HG03045 (cell line): ENCODE results near the gene RXFP4.
A peak's percentile ranks its signal among the peaks of the same experiment; 100 is the strongest.
"Not testable (repeated sequence)": the region's sequence is repeated elsewhere in the genome, so short reads cannot be mapped to it uniquely, and the experiment has no call there.

Experiments
- ATAC-seq: cut with Tn5 transposase; IDR thresholded peaks from one replicate; pipeline ENCODE4 v1.9.1; 2021; ENCODE audit warnings: mild to moderate bottlenecking, moderate library complexity; ENCODE audit not compliant: unreplicated experiment

The RXFP4 gene, protein sequence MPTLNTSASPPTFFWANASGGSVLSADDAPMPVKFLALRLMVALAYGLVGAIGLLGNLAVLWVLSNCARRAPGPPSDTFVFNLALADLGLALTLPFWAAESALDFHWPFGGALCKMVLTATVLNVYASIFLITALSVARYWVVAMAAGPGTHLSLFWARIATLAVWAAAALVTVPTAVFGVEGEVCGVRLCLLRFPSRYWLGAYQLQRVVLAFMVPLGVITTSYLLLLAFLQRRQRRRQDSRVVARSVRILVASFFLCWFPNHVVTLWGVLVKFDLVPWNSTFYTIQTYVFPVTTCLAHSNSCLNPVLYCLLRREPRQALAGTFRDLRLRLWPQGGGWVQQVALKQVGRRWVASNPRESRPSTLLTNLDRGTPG

DNA sequence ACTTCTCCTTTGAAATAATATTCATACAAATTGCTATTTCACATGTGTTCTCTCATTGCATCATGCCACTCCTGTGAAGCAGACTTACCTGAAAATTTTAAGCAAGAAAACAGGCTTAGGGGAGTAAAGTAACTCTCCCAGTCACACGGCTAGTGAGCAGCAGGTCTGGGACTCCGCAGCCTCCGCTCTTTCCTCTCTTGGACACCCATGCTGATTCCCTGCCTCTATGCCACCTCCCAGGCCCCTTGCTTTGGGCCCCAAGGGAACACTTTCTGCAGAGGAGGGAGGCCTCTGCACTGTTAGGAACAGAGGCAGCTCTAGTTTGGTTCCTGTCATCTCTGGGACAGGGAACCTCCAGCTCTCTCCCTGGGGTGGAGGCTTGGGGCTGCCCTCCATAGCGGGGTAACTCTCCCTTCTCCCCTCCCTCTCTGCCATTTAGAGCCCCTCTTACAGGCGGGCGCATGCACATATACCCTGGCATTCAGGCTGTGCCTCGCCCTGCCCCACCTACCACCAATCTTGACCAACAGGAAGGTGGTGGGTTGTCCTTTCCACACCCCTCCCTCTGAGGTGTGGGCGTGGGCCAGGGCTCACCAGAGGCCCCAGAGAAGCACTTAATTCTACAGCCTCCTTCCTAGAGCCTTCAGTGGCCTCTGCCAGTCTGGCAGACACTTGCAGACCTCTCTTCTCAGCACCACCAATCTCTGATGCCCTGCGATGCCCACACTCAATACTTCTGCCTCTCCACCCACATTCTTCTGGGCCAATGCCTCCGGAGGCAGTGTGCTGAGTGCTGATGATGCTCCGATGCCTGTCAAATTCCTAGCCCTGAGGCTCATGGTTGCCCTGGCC, at the start of gene RXFP4:
Gene RXFP4 (plus strand): TSS at position 646 of the 852 bp plus-strand sequence. CDS start 72 bp downstream, at position 718.
- no peak for ATAC-seq

DNA sequence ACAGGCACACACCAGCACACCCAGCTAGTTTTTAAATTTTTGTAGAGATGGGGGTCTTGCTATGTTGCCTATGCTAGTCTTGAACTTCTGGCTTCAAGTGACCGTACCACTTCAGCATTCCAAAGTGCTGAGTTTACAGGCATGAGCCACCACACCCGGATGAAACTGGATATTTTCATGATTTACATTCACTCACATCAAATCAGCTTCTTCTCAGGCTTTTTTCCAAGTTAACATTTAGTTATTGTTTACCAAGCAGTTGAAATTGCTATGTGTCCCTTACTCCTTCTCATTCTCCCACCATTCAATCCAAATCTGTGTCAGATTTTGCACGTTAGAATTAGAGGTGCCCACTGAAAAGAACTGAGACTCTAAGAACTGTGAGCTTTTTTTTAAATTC, 48.6 kb upstream of the RXFP4 start:
- no peak for ATAC-seq

DNA sequence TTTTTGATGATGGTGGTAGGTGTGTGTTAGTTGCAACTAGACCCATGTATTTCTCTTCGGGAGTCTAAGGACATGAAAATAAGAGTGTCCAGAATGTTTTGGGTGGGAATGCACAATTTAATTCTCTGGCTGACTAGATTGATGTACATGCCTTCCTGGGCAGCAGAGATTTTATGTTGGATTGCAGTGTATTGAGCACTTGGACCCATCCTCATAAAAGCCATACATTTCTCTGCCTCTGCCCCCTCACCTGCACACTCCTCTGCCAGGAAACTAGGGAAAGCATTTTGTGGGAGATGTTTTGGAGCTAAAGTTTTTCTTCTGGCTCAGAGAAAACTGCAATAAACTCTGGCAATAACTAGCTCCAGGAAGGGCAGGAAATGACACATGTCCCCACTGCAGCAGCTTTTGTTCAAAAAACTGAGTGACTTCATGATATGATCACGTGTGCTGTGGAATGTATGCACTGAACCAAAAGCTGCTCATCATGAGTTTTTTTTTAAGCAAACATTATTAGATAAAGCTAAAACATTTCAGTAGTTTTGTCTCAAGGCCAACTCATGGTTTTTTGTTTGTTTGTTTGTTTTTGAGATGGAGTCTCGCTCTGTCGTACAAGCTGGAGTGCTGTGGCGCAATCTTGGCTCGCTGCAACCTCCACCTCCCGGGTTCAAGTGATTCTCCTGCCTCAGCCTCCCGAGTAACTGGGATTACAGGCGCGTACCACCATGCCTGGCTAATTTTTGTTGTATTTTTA, 47.9 kb upstream of the RXFP4 start:
- no peak for ATAC-seq

DNA sequence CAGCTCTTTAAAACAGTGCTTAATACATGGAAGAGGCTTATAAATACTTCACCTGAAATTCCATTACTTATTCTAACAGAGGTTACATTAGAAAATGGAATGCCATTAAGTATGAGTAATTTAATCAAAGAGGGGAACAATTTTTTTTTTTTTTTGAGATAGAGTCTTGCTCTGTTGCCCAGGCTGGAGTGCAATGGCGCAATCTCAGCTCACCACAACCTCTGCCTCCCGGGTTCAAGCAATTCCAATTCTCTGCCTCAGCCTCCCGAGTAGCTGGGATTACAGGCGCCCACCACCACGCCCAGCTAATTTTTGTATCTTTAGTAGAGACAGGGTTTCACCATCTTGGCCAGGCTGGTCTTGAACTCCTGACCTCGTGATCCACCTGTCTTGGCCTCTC, 45.8 kb upstream of the RXFP4 start:
- ATAC-seq: not testable (repeated sequence)

DNA sequence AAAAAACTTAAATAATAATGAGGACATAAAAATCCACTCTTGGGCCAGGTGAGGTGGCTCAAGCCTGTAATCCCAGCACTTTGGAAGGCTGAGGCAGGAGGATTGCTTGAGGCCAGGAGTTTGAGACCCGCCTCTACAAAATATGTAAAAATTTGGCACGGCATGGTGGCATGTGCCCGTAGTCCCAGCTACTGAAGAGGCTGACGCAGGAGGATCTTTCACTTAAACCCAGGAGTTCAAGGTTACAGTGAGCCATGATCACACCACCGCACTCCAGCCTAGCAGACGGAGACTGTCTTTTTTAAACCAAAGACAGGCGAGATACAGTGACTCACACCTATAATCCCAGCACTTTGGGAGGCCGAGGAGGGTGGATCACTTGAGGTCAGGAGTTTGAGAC, 45.0 kb upstream of the RXFP4 start:
- ATAC-seq: not testable (repeated sequence)

DNA sequence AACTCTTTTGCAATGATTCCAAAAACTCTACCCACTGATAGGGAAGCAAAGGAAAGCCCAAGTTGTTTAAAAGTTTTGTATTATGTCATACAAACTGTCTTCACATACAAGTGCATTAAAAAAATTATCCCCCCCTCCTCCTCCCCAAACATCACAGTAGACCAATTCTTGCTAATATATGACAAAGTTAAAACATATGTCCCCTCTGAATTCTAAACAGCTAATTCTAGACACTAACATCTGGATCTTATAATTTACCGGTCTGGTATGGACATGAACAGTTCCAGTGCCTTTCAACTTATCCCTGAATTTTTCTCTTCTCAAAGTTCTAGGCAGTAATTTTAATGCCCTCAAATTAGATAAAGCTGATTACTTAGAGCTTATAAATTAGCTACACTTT, 43.7 kb upstream of the RXFP4 start:
- no peak for ATAC-seq

DNA sequence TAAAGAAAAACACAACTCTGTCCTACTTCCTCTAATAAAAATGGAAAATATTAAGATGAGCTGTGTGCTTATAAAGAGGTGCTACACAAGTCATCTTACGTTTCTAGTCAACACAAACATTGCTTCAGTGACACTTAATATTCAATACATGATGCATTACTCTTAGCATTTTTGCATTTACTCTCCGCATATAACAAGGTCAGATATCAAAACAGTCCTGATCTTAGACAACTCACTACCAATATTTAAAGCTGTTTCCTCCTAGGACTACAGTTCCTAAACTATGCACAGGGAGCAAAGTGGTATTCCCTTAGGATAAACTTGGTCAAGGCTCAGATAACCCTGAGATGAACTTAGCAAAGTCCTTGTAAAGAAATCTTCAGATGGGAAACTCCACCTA, 42.5 kb upstream of the RXFP4 start:
- no peak for ATAC-seq

DNA sequence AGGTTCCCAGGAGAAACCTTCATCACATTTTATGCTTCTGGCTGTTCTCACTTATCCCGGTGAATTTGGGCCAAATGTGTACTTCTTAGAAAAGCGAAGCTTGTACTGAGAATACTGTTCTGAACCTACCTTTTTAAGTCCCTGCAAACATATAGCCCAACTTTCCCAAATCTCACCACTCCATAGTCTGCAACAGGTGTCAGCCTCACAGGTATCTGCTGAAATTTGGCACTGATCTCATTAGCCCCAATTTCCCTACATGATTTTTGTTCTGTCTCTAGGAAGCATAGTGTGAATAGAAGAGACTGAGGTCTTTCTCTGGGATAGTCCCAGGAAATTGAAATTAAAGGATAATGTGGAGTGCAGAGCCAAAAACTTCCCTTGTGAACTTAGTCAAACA, 41.8 kb upstream of the RXFP4 start:
- ATAC-seq: no peak

DNA sequence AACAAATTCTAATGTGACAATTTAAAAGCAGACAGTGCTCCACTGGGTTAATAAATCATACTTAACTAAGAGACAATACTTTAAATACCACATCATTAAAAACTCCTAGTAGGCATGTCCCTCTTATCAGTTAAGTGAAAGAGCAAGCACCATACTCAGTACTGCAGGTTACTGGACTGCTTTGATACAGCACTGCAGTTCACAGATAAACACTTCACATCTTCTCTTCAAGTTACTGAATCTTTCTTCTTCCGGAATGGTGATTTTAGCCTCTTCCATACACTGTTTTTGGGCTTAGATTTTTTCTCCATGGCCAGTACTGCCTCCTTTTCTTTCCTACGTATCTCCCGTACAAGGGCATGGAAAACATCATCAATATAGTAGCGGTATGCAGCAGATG, 41.3 kb upstream of the RXFP4 start:
- no peak for ATAC-seq

DNA sequence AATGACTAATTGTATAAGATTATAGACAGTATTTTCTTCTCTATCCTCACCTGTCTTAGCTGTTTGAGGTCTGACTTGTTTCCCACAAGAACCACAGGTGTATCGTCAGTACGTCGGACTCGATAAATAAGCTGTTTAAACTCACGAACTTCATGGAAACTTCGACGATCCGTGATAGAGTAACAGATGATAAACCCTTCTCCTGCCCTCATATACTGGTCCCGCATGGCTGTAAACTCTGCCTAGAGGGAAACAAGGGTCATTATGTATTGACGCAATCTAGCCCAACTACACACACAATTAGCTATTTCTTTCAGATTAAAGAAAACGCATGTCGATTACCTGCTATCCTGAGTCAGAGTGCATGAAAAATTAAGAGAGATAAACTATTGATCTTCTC, 37.2 kb upstream of the RXFP4 start:
- ATAC-seq: no peak

DNA sequence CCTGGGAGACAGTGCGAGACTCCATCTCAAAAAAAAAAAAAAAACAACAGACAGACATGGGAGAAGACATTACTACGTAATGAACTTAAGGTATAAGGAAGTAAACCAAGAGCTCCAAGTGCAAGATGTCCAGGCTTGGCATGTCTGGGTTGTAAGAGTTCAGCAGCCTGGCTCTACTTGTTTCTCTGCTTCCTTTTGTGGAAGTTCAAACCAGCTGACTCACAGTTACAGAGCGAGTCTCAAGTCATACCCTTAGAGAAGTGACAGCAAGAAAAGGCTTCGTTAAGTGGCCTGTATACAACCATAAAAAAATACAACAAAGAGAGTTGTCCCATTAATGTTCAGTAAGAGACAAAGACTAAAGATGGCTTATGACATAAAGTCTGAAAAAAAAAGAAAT, 31.5 kb upstream of the RXFP4 start:
- no peak for ATAC-seq

DNA sequence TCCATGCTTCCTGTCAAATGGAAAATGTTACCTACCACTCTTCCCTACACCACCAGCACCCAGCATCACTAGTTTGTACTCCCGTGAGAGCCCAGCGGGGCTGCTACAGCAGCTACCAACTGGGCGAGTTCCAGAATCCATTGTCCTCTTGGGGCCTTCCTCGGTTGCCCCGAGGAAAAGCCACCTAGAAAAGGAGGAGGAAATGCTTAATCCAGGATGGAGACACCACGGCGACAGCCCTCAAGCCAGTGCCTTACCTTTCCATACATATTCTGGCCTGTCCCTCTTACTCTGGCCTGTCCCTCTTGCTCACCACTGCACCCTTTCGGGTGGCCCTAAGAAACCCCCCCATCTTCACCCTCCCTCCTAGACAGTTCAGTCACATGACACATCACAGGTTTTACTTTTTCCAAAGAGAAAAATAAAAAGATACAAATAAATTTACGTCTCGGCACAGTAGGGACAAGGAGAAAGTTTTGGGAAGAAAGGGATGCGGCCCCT, 30.8 kb upstream of the RXFP4 start:
- no peak for ATAC-seq

DNA sequence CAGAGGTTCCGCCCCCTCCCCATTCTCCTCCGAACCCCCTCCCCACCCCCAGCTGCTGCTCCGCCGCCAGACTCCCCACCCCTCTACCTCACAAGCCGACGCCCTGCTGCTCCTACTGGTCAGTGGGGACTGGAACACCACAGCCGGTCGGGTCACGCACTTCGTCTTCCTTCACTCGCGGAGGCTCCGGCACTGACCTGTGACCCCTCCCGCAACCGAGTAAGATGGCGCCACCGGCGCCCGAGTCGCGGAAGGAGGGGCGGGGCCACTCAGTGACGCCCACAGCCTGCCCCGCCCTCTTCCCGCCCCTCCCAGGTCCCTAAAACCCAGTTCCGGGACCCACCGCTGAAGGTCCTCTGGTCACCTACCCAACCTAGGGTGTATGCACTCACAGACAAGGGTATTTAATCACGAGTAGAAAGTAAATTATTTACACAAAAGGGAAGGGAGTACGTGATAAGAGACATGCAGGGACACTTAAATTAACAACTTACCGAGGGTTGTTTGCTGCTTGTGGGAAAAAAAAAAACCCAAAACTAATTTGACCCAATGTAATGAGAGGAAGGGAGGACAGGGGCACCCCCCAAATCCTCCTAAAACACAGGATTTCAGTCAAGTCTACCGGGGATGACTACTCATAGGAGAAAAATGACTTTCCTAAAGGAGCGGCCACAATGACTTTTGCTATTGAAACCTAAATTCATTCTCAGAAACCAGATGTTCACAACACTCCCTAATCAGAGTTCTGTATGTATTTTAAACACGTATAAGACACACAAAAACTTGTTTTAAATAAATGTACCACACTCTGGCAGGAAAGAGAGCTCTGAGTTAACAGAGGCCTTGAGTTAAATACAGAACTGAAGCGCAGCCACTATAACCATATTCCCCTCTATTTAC, 30.0 kb upstream of the RXFP4 start, which contains the start of gene RIT1:
Gene RIT1 (minus strand): TSS at position 194 of the 900 bp plus-strand sequence. CDS start 588 bp downstream, outside the sequence.
- ATAC-seq: peak; percentile 76

DNA sequence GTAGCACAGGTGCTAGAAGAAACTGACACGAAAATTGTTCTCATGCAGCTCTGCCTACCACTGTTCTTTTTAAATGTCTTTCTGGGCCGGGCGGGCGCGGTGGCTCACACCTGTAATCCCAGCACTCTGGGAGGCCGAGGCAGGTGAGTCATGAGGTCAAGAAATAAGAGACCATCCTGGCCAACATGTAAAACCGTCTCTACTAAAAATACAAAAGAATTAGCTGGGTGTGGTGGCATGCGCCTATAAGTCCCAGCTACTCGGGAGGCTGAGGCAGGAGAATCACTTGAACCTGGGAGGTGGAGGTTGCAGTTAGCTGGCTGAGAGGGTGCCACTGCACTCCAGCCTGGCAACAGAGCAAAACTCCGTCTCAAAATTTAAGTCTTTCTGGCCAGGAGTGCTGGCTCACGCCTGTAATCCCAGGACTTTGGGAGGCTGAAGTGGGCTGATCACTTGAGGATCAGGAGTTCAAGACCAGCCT, 29.3 kb upstream of the RXFP4 start:
- no peak for ATAC-seq

DNA sequence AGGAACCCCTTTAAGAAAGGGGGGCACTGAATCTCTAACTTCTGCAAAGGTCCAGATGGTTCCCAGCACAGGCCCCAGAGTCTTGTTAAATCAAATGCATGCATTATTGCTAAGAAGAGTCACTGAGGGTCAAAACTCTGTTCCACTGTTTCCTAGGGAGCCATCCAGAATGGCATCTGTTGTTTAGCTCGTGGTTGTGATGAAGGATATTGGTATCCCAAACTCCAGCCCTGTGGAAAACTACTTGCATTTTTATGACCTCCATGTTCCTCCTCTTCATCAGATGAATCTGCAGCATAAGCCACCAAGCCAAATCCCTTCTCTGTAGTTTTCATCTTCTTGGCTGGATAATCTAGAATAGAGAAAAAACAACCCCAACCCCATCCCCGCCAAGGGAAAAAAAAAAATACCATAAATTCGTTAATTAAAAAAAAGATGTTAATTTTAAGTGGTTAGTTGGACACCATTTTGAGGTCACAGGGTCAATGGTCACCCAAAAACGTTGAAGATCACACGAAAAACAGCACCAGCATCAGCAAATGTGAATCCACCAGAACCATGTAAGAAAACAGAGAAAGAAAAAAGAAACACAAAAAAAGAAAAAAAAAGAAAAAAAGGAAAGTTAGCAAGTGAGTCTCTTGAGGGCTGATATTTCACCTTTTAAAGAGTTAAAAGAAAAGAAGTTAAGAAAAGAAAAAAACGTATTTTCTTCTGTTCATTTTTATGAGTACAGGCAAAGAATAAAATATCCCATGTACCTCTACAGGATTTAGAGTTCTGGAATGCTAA, 27.3 kb upstream of the RXFP4 start:
- ATAC-seq: no peak

DNA sequence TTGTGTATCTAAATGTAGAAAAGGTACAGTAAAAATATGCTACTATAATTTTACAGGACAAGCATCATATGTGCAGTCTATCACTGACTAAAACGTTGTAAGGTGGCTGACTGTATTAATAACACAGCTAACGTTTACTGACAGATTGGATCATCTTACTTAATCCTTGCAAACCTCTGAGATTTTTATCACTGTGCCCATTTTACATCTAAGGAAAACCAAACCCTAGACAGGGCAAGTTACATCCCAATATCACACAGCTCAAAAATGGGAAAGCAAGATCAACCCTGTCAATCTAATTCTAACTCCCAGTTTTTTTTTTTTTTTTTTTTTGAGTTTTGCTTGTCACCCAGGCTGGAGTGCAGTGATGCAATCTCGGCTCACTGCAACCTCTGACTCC, 22.8 kb upstream of the RXFP4 start:
- ATAC-seq: no peak

DNA sequence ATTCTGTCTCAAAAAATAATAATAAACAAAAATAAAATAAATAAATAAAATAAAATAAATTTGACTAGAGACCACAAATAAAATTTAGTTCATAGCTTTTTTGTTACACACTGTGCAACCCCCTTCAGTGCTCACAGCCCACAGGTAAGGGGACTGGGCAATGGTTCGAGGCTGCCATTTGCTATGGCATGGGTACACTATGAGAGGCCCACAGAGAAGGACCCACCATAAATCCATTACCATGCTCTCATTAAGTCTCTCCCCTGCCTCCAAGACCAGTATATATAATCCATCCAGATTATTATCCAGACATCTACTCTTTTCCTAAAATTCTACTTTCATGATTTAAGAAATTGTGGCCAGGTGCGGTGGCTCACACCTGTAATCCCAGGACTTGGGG, 21.6 kb upstream of the RXFP4 start:
- no peak for ATAC-seq

DNA sequence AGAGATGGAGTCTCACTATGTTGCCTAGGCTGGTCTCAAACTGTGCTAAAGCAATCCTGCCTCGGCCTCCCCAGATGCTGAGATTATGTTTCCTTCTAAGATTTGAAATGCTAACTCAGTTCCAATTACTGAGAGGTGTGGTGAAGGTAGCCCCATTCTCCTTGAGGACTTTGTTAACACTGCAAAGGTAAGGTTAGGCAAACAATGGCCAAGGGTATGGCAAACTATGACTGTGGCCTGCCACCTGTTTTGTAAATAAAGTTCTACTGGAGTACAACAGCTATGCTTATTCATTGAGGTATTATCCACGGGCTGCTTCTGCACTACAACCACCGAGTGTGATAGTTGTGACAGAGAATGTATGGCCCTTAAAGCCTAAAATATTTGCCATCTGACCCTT, 20.7 kb upstream of the RXFP4 start:
- no peak for ATAC-seq

DNA sequence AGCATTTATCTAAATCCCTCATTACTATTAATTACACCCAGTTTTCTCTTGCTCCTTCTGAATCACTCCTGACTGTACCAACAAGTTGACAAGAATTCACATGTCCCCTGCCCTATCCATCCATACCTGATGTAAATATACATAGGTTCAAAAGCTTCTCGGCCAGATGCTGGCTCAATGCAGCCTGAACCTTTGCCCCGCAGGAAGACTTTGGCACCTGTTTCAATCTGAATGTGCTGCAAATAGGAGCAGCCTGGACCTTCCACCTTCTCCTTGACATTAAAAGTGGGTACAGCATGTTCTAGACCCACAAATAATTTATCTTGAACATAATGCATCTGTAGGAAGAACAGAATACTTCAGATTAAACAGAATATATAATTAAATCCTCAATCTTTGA, 15.9 kb upstream of the RXFP4 start:
- no peak for ATAC-seq
